Activated T-helper 17 cell treated with anti-CD3 and anti-CD28 coated beads, Interleukin-2, amount 50 U/mL, for 72 hours (primary cell): ENCODE results near the gene PROSER2. TPM values are rescaled to one million over a fixed set of nuclear protein-coding genes. Genes with fewer than 3 reads are reported as not detected.

ENCODE experiments used
- ATAC-seq: fragments of 150-1000 bp; cut with Tn5 transposase; replicated peaks from 2 replicates; pipeline ENCODE4 v1.10.0; 2021; ENCODE audit warnings: mild to moderate bottlenecking, moderate library complexity
- H3K27ac Mint-ChIP-seq: one replicate; pipeline ENCODE4 v1.8.0; 2022; ENCODE audit warnings: mixed read lengths
- H3K27me3 Mint-ChIP-seq: one replicate; pipeline ENCODE4 v1.8.0; 2022; ENCODE audit warnings: mixed read lengths
- H3K36me3 Mint-ChIP-seq: one replicate; pipeline ENCODE4 v1.8.0; 2022; ENCODE audit warnings: low read depth, mild to moderate bottlenecking, mixed read lengths
- H3K4me1 Mint-ChIP-seq: one replicate; pipeline ENCODE4 v1.8.0; 2022; ENCODE audit warnings: mixed read lengths
- H3K4me3 Mint-ChIP-seq: one replicate; pipeline ENCODE4 v1.8.0; 2022; ENCODE audit warnings: mild to moderate bottlenecking, mixed read lengths
- H3K9me3 Mint-ChIP-seq: one replicate; pipeline ENCODE4 v1.8.0; 2022; ENCODE audit warnings: mixed read lengths
- total RNA-seq, 2 donors: library from RNA; stranded (reverse); gene quantifications; one replicate each; pipeline ENCODE4 v1.2.3, GENCODE V29; 2022

Gene PROSER2, protein sequence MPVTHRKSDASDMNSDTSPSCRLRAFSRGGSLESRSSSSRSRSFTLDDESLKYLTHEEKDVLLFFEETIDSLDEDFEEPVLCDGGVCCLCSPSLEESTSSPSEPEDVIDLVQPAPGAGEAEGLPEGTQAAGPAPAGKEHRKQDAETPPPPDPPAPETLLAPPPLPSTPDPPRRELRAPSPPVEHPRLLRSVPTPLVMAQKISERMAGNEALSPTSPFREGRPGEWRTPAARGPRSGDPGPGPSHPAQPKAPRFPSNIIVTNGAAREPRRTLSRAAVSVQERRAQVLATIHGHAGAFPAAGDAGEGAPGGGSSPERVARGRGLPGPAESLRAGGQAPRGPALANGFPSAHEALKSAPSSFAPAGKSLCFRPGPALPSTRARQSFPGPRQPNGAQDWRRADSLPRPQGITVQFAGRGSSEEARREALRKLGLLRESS
- 1 to 10 TPM in 1 of 2 donors, under 1 TPM in 1; 0.37 to 1.6 TPM for total RNA-seq

DNA sequence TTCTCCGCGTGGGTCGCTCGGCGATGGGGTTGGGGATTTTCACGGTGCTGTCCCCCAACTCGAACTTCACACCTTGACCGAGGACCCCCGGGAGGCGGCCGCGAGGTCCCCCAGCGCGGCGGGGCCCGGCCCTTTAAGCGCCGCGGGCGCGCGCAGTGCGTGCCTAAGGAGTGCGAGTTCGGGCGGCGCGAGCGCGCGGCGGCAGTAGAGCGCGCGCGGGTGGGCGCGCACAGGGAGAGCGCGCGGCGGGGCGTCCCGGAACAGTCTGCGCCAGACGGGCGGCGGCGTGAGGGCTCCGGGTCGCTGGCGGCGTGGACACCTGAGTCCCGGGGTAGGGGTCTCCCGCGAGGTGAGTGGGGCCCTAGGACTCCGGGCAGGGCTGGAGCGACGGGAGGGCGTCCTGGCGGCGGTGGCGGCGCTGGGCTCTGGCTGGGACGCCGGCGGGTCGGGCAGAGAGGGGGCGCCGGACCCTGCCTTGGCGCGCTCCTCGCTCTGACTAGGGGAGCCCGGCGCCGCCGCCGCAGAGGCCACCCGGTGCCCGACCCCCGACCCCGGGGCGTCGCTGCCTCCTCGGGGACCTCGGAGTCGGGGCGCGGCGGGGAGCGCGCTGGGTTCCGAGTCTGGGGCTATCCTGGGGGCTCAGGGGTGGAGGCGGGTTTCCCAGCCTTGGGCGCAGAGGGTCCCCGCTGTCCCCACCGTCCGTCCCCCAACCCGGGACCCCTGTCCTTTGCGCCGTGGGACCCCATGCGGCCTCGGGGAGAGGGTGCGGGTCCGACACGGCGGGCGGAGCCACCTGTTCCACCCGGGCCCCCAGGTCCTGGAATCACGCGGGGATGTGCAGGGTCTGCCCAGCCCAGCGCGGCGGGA lies at the start of gene PROSER2:
Gene PROSER2 (plus strand): TSS at position 235 of the 867 bp plus-strand sequence. CDS start 28,722 bp downstream, outside the sequence.
- peak; percentile 78 for ATAC-seq
- no peaks in the 10 kb centered on the region for H3K36me3 Mint-ChIP-seq
- no peak within 1 kb of the TSS for H3K27ac Mint-ChIP-seq
- peaks cover 38% of the 10 kb centered on the region for H3K27me3 Mint-ChIP-seq
- peak within 1 kb of the TSS; percentile 67 for H3K4me3 Mint-ChIP-seq
- H3K4me1 Mint-ChIP-seq, result peaks cover 5% of the 10 kb centered on the region
- H3K9me3 Mint-ChIP-seq, result no peaks in the 10 kb centered on the region

DNA sequence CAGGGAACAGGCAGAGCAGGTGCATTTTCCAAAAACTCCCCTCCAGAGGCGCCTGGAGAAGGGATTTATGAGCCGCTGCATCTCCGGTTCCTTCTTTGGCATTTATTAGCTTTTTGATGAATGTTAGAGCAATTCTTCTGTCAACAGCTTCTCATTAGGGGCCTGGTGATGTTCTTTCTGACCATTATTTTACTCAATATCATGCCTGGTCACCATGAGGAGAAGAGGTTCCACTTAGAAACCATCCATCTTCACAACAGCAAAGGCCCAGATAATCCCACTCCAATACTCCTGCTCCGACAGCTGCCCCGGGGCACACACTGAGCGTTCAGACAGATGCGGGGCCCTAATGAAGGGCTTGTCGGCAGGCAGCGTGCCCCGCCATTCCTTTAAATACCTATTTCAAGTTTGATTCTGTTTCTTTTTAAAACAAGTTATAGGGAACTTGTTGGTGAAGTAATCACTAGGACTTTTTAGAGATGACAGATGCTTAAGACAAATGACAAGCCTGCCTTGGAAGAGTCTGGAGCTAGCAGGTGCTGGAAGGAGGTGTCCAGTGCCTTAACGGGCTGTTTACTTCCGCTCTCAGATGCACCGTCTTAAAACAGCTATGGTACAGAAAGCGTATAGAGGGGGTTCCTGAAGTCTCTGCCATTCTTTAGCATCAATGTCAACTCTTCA lies 49.3 kb upstream of the PROSER2 start:
- no peaks in the 10 kb centered on the region for H3K36me3 Mint-ChIP-seq
- peaks cover 5% of the 10 kb centered on the region for H3K27me3 Mint-ChIP-seq
- no peak for ATAC-seq
- no peak overlapping the region for H3K4me3 Mint-ChIP-seq
- H3K27ac Mint-ChIP-seq, result no peak overlapping the region
- H3K4me1 Mint-ChIP-seq, result no peaks in the 10 kb centered on the region
- H3K9me3 Mint-ChIP-seq, result no peaks in the 10 kb centered on the region

DNA sequence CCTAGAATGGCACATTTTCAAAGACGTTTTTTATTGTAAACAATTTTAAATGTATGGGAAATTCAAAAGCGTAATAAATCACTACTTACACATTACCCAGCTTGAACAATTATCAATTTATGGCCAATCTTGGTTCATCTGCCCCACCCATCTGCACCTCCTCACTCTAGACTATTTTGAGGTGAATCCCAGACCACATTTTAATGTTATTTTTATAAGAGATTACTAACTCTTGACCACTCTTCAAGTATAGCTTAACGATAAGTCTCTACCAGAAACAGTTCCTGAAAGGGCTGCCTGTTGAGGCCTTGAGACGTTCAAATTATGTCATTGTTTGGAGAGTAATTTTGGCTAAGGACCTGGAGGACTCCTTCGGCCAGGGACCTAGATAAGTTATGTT lies 47.7 kb upstream of the PROSER2 start:
- Mint-ChIP-seq H3K9me3 (no peaks in the 10 kb centered on the region), H3K27me3 (peaks cover 5% of the 10 kb centered on the region), H3K4me1 (no peaks in the 10 kb centered on the region), H3K4me3 (no peak overlapping the region), H3K36me3 (no peaks in the 10 kb centered on the region), H3K27ac (no peak overlapping the region)
- ATAC-seq, result no peak

DNA sequence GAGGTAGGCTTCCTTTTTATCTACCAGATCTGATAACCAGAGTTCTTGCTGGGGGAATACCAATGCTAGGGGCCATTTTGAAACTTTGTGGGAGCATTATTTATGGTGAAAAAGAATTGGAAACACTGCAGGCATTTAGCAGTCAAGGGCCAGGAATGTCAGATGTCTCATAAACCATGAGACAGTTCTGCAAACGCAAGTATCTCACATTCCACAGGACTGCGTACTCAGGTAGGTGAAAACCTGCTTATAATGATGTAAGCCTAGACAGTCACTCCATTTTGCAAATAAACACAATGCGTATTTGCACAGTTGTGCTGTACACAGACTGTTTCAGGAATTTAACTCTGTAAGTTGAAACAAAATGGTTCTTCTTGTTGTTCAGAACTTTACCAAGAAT lies 47.1 kb upstream of the PROSER2 start:
- Mint-ChIP-seq H3K27me3 (peaks cover 2% of the 10 kb centered on the region), H3K4me1 (no peaks in the 10 kb centered on the region), H3K4me3 (no peak overlapping the region), H3K36me3 (no peaks in the 10 kb centered on the region), H3K27ac (no peak overlapping the region), H3K9me3 (no peaks in the 10 kb centered on the region)
- no peak for ATAC-seq

DNA sequence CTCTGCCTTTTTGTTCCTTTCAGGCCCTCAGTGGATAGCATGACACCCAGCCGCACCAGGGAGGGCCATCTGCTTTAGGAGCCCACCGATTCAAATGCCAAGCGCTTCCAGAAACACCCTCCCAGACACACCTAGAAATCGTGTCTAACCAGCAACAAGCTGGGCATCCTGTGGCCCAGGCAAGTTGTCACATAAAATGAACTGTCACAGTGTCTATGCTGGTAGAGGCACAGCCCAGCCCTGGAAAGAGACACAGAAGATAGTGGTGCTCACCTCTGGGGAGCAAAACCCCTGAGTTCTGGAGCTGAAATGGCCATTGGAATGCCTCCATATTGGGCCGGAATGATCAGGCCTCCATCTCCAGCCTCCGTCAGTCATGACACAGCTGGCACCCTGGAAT lies 42.0 kb upstream of the PROSER2 start:
- ATAC-seq, result no peak
- no peaks in the 10 kb centered on the region for H3K9me3 Mint-ChIP-seq
- H3K4me3 Mint-ChIP-seq, result no peak overlapping the region
- H3K27me3 Mint-ChIP-seq, result peaks cover 3% of the 10 kb centered on the region
- H3K36me3 Mint-ChIP-seq, result no peaks in the 10 kb centered on the region
- H3K4me1 Mint-ChIP-seq, result peaks cover 4% of the 10 kb centered on the region
- no peak overlapping the region for H3K27ac Mint-ChIP-seq

DNA sequence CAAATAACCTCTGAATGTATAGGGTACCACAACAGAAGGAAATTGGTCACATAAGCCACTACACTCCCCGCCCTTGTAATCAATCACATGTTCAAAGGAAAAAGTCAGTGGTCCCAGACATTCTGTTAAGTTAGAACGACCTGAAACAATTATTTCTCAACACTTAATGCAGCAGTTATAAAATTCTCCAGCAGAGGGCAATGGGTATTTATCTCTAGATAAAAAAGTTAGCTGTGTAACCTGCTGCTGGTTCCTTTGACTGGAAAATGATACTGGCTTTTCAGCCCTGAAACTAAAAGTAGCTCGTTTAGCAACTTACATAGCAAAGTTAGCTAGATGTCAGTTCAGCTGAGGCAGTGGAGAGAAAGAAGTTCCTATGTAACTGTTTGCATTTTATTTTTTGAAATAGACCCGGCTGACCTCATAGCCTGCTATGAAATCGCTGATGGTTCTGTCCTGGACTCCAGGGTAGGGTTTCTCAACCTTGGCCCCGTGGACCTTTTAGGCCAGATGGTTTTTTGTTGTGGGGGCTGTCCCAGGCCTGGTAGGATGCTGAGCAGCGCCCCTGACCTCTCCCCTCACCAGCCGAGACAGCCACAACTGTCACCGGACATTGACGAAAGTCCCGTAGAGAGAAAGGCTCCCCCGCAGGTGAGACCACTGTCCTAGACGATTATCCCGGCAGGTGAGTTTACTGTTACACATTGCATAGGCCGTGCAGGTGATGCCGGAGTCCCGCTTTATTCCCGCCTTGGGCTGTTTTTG lies 40.2 kb upstream of the PROSER2 start:
- ATAC-seq, result peak; percentile 18
- H3K27me3 Mint-ChIP-seq, result peaks cover 3% of the 10 kb centered on the region
- H3K4me1 Mint-ChIP-seq, result peaks cover 4% of the 10 kb centered on the region
- no peaks in the 10 kb centered on the region for H3K9me3 Mint-ChIP-seq
- H3K27ac Mint-ChIP-seq, result no peak overlapping the region
- no peaks in the 10 kb centered on the region for H3K36me3 Mint-ChIP-seq
- H3K4me3 Mint-ChIP-seq, result no peak overlapping the region

DNA sequence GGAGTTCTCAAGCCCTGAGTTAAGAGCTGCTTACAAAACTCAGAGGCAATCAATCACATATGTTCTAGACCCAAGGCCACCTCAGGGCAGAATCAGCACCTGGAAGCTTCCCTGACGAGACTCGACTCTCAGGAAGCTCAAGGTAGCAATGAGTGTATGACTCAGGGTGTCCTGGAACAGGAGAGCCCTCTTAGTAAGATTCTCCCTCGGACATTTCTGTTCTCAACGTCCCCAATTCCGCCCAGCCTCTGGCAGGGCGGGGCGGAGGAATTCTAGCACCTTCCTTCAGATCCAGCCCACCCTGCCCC lies 39.6 kb upstream of the PROSER2 start:
- H3K27me3 Mint-ChIP-seq, result peaks cover 3% of the 10 kb centered on the region
- H3K4me3 Mint-ChIP-seq, result no peak overlapping the region
- ATAC-seq, result no peak
- no peaks in the 10 kb centered on the region for H3K9me3 Mint-ChIP-seq
- no peaks in the 10 kb centered on the region for H3K36me3 Mint-ChIP-seq
- peaks cover 4% of the 10 kb centered on the region for H3K4me1 Mint-ChIP-seq
- H3K27ac Mint-ChIP-seq, result no peak overlapping the region

DNA sequence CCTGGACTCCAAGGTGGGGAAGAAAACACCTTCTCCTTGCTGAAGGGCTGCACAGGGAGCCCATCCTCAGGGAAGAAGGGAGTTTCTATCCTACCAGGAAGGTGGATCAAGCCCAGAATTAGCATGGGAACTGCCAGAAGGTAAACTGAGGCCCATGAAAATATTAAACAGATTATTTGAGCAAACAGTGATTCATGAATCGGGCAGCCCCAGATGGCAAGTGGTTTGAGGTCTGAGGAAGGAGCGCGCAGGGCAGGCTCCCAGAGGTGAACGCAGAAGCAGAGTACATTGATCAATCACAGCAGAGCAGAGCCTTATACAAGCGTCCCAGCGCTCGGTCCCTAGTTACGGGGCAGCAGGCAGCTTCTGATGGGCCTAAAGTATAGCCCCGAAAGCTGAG lies 35.8 kb upstream of the PROSER2 start:
- Mint-ChIP-seq H3K36me3 (no peaks in the 10 kb centered on the region), H3K4me1 (peaks cover 4% of the 10 kb centered on the region), H3K27ac (no peak overlapping the region), H3K27me3 (peaks cover 6% of the 10 kb centered on the region), H3K9me3 (no peaks in the 10 kb centered on the region), H3K4me3 (no peak overlapping the region)
- ATAC-seq, result no peak

DNA sequence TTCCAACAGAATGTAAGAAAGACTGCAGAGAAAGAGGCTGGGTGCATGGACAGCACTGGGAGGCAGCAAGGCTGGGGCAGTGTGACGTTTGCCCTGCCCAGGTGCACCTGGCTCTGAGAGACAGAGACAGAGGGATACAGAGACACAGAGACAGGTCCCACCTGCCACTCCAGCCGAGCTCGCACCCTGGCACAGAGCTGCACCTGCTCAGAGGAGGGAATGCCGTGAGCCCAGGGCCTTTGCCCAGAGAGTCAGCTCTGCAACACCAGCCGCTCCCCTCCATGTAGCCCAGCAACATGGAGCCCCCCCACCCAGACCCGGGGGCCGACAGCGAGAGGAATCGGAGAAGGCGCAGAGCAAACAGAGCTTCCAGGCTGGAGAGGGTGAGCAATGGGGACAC lies 35.3 kb upstream of the PROSER2 start:
- Mint-ChIP-seq H3K27ac (no peak overlapping the region), H3K27me3 (peaks cover 6% of the 10 kb centered on the region), H3K4me3 (no peak overlapping the region), H3K9me3 (no peaks in the 10 kb centered on the region), H3K36me3 (no peaks in the 10 kb centered on the region), H3K4me1 (no peaks in the 10 kb centered on the region)
- no peak for ATAC-seq

DNA sequence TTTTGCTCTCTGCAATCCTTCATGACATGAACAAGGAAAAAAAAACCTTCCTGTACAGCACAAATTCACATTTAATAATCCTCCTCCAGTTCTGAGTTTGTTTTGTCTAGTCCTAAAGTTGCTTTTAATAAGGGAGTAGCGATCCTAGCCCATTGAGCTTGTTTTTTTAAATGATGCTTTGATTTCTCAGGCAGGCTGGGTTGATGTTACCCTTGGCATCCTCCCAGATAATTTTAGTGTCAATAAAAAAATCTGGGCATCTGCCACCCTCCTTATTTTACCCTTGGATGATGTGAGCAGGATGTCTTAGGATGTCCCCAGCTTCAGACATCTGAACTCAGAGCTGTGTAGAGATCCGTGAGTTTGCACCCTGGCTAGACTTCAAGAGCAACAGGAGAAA lies 33.9 kb upstream of the PROSER2 start:
- Mint-ChIP-seq H3K4me3 (no peak overlapping the region), H3K9me3 (no peaks in the 10 kb centered on the region), H3K27ac (no peak overlapping the region), H3K4me1 (no peaks in the 10 kb centered on the region), H3K27me3 (peaks cover 6% of the 10 kb centered on the region), H3K36me3 (no peaks in the 10 kb centered on the region)
- no peak for ATAC-seq

DNA sequence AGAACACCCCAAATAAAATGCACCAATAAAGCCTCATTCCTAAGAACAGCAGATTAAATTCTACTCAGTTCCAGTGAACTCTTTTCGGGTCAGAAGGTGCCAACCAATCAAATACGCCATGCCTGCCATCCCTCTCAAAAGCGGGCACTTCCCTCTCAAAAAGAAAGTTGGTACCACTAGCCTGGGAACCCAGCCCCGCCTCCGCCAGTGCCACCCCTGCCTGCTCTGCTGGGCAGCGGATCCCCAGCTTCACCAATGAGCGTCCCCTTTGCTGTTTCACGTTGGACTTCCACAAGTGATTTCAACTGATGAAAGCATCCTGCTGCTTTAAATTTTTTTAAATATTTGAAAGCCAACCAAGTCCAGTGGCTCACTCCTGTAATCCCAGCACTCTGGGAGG lies 33.2 kb upstream of the PROSER2 start:
- no peaks in the 10 kb centered on the region for H3K36me3 Mint-ChIP-seq
- H3K4me1 Mint-ChIP-seq, result no peaks in the 10 kb centered on the region
- H3K4me3 Mint-ChIP-seq, result no peak overlapping the region
- peaks cover 3% of the 10 kb centered on the region for H3K27me3 Mint-ChIP-seq
- no peak overlapping the region for H3K27ac Mint-ChIP-seq
- H3K9me3 Mint-ChIP-seq, result no peaks in the 10 kb centered on the region
- ATAC-seq, result no peak

DNA sequence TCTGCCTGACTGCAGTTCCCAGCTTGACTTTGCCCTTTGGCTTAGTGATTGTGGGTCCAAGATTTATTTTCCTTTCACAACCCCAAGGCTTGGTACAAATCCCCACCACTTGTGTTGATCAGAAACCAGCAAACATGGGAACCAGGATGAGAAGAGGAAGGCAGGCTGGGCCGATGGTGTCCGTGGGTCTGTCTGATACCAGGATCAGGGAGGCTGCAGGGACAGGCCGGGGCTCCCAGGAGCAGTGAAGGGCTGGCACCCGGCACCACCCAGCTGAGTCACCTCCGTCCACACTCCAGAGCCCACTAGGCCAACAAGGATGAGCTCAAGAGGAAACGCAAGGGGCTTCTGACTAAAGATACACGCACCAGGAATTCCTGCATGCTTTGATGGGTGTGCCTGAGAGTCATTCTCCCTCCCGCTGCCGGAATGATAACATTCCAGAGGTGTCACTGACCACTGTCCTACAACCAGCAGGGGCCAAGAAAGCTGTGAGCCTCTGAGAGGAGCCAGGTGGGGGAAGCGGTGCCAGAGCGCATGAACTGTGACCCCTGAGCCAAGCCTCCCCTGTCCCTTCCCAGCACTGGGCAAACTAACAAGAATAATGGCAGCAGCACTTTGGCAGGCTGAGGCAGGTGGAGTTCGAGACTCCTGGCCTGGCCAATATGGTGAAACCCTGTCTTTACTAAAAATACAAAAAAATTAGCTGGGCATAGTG lies 29.2 kb upstream of the PROSER2 start:
- H3K27ac Mint-ChIP-seq, result no peak overlapping the region

DNA sequence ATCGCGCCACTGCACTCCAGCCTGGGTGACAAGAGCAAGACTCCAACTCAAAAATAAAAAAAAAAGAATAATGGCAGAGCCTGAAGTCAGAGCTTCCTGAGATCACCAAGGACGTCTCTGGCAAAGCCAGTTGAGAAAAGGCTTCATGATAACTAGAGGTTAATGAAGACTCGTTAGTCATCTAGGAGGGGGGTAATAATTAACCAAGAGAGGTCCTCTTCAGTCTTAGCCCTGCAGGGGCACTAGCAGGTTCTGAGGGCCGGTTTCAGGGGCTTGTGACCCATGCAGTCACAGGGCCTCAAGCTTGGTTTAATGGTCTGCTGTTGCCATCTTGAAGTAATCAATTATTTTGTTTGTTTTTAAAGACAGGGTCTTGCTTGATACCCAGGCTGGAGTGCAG lies 28.6 kb upstream of the PROSER2 start:
- H3K27ac Mint-ChIP-seq, result no peak overlapping the region
- no peaks in the 10 kb centered on the region for H3K36me3 Mint-ChIP-seq
- H3K9me3 Mint-ChIP-seq, result peaks cover 3% of the 10 kb centered on the region
- peaks cover 3% of the 10 kb centered on the region for H3K27me3 Mint-ChIP-seq
- H3K4me3 Mint-ChIP-seq, result no peak overlapping the region
- H3K4me1 Mint-ChIP-seq, result peaks cover 5% of the 10 kb centered on the region
- ATAC-seq, result no peak

More for the DNA sequence above, 29.2 kb upstream of the PROSER2 start:
- H3K36me3 Mint-ChIP-seq, result no peaks in the 10 kb centered on the region
- ATAC-seq, result no peak
- peaks cover 3% of the 10 kb centered on the region for H3K9me3 Mint-ChIP-seq
- H3K27me3 Mint-ChIP-seq, result peaks cover 3% of the 10 kb centered on the region
- H3K4me1 Mint-ChIP-seq, result peaks cover 5% of the 10 kb centered on the region
- no peak overlapping the region for H3K4me3 Mint-ChIP-seq
